DOHH2 (cell line): Measurements from ENCODE around the gene GLI3.

Experiments
- H3F3A ChIP-seq: fragments of 200-600 bp; sonication (generic), shearing (Covaris generic); 2 replicates; pipeline ENCODE4 v1.6.0; 2016; ENCODE audit warnings: antibody characterized with exemption, mild to moderate bottlenecking; ENCODE audit not compliant: control insufficient read depth, insufficient read depth
- H3K27ac ChIP-seq: fragments of 200-600 bp; sonication (generic); 2 replicates; pipeline ENCODE4 v1.5.1; 2014; ENCODE audit warnings: low read depth, mild to moderate bottlenecking, low read length, moderate library complexity
- H3K27me3 ChIP-seq: fragments of 200-600 bp; sonication (generic); 2 replicates; pipeline ENCODE4 v1.6.1; 2014; ENCODE audit warnings: mild to moderate bottlenecking, low read length, mixed read lengths; ENCODE audit not compliant: control insufficient read depth
- H3K36me3 ChIP-seq: fragments of 200-600 bp; sonication (generic); 2 replicates; pipeline ENCODE4 v1.6.1; 2014; ENCODE audit warnings: mild to moderate bottlenecking, low read length, moderate library complexity, mixed read lengths; ENCODE audit not compliant: control insufficient read depth
- H3K4me1 ChIP-seq: fragments of 200-600 bp; sonication (generic); 2 replicates; pipeline ENCODE4 v1.6.1; 2014; ENCODE audit warnings: mild to moderate bottlenecking, low read length, mixed read lengths; ENCODE audit not compliant: control insufficient read depth
- H3K4me2 ChIP-seq: fragments of 200-600 bp; sonication (generic); 2 replicates; pipeline ENCODE4 v1.6.0; 2014; ENCODE audit warnings: mild to moderate bottlenecking, low read length, moderate library complexity
- H3K4me3 ChIP-seq: fragments of 200-600 bp; sonication (generic); 2 replicates; pipeline ENCODE4 v1.5.1; 2014; ENCODE audit warnings: mild to moderate bottlenecking, low read length, mixed read lengths
- H3K79me2 ChIP-seq: fragments of 200-600 bp; sonication (generic); 2 replicates; pipeline ENCODE4 v1.6.1; 2014; ENCODE audit warnings: mild to moderate bottlenecking, low read length, mixed read lengths; ENCODE audit not compliant: control insufficient read depth
- H3K9me2 ChIP-seq: fragments of 200-600 bp; sonication (generic); replicated peaks from 2 replicates; pipeline ENCODE4 v1.6.1; 2014; ENCODE audit warnings: mild to moderate bottlenecking, low read length, mixed read lengths; ENCODE audit not compliant: control insufficient read depth
- H3K9me3 ChIP-seq: fragments of 200-600 bp; sonication (generic); 2 replicates; pipeline ENCODE4 v1.6.1; 2014; ENCODE audit warnings: antibody characterized with exemption, low read length, mixed read lengths; ENCODE audit not compliant: control insufficient read depth, insufficient read depth
- H4K20me1 ChIP-seq: fragments of 200-600 bp; sonication (generic); 2 replicates; pipeline ENCODE4 v1.6.0; 2014; ENCODE audit warnings: low read depth, mild to moderate bottlenecking, antibody characterized with exemption, low read length, moderate library complexity; ENCODE audit not compliant: control insufficient read depth, insufficient read depth
- EZH2phosphoT487 ChIP-seq: fragments of 200-600 bp; sonication (generic); IDR thresholded peaks from 2 replicates; pipeline ENCODE4 v1.6.1; 2017; ENCODE audit warnings: borderline replicate concordance, mild to moderate bottlenecking, antibody characterized with exemption, low read length, moderate library complexity, mixed read lengths
- TF ChIP-seq, protein P1 (sequence below): fragments of 200-600 bp; sonication (generic); IDR thresholded peaks from one replicate; pipeline ENCODE4 v1.5.1; 2014; ENCODE audit warnings: antibody characterized with exemption, mild to moderate bottlenecking, low read depth, low read length; ENCODE audit not compliant: poor library complexity, severe bottlenecking

Gene GLI3

GRCh38 chr7:42097752-42098151, 139.3 kb downstream of the GLI3 start:
- H3K4me3 ChIP-seq, result no peak overlapping the region
- H3K27me3 ChIP-seq, result no peaks in the 10 kb centered on the region
- no peak for TF ChIP-seq EZH2phosphoT487
- TF ChIP-seq, protein P1, sequence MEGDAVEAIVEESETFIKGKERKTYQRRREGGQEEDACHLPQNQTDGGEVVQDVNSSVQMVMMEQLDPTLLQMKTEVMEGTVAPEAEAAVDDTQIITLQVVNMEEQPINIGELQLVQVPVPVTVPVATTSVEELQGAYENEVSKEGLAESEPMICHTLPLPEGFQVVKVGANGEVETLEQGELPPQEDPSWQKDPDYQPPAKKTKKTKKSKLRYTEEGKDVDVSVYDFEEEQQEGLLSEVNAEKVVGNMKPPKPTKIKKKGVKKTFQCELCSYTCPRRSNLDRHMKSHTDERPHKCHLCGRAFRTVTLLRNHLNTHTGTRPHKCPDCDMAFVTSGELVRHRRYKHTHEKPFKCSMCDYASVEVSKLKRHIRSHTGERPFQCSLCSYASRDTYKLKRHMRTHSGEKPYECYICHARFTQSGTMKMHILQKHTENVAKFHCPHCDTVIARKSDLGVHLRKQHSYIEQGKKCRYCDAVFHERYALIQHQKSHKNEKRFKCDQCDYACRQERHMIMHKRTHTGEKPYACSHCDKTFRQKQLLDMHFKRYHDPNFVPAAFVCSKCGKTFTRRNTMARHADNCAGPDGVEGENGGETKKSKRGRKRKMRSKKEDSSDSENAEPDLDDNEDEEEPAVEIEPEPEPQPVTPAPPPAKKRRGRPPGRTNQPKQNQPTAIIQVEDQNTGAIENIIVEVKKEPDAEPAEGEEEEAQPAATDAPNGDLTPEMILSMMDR, result no peak
- no peak overlapping the region for H3K4me2 ChIP-seq
- no peaks in the 10 kb centered on the region for H4K20me1 ChIP-seq
- no peak overlapping the region for H3K27ac ChIP-seq
- H3K36me3 ChIP-seq, result no peaks in the 10 kb centered on the region
- H3K4me1 ChIP-seq, result no peaks in the 10 kb centered on the region
- H3K79me2 ChIP-seq, result no peaks in the 10 kb centered on the region
- H3K9me2 ChIP-seq, result no peaks in the 10 kb centered on the region
- no peaks in the 10 kb centered on the region; the same call in 1 of the 2 replicates for H3K9me3 ChIP-seq
- no peaks in the 10 kb centered on the region for H3F3A ChIP-seq

DNA sequence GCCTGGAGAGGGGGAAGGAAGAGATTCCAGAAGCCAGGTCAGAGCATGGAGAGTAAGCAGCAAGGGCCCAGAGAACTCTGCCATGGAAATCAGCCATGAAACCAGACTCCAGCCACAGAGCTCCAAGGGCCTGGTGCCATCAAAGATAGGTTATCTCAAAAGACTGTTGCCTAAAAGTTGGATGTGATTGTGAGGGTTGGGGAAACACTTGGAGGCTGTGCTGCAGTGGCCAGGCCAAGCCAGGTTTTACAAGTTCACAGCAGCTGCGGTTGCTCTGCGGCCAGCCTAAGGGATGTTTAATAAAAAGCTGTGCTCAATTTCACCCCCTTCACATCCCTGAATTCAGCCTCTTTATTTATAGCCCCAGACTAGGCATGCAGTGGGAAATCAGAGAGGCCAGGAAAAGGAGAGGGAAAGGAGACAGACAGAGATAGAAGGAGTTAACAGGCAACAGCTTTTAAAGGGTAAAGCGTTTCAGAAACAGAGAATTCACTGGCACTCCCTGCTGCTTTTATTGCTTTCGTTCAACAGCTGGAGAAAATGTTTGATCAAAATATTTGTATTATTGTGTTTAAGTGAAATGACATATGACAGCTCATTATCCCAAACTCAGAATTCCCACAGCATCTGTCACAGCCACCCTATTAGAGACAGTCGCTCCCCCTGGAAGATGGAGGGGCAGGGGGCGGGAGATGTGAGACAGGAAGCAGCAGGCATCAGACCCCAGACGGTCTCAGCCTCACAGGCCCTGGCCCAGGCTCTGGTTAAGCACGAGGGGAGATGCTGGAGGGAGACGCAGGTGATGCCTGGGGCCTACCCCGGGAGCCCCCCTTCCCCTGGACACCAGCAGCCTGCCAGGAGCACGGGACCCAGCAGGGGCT, 140.1 kb downstream of the GLI3 start:
- H3K4me1 ChIP-seq, result no peaks in the 10 kb centered on the region
- H3K36me3 ChIP-seq, result no peaks in the 10 kb centered on the region
- H3K4me2 ChIP-seq, result no peak overlapping the region
- no peak for TF ChIP-seq EZH2phosphoT487
- TF ChIP-seq, protein P1, result no peak
- H3K9me3 ChIP-seq, result no peaks in the 10 kb centered on the region; the same call in 1 of the 2 replicates
- no peaks in the 10 kb centered on the region for H3K27me3 ChIP-seq
- no peaks in the 10 kb centered on the region for H4K20me1 ChIP-seq
- no peaks in the 10 kb centered on the region for H3K79me2 ChIP-seq
- no peak overlapping the region for H3K27ac ChIP-seq
- no peak overlapping the region for H3K4me3 ChIP-seq
- H3F3A ChIP-seq, result no peaks in the 10 kb centered on the region
- no peaks in the 10 kb centered on the region for H3K9me2 ChIP-seq

GRCh38 chr7:42096268-42096667, 140.7 kb downstream of the GLI3 start:
- H3K9me2 ChIP-seq, result no peaks in the 10 kb centered on the region
- H3K27ac ChIP-seq, result no peak overlapping the region
- no peaks in the 10 kb centered on the region for H3K79me2 ChIP-seq
- no peaks in the 10 kb centered on the region; the same call in 1 of the 2 replicates for H3K9me3 ChIP-seq
- TF ChIP-seq EZH2phosphoT487, result no peak
- TF ChIP-seq, protein P1, result no peak
- no peaks in the 10 kb centered on the region for H3K4me1 ChIP-seq
- H3K4me2 ChIP-seq, result no peak overlapping the region
- H3F3A ChIP-seq, result no peaks in the 10 kb centered on the region
- H4K20me1 ChIP-seq, result no peaks in the 10 kb centered on the region
- H3K4me3 ChIP-seq, result no peak overlapping the region
- H3K27me3 ChIP-seq, result no peaks in the 10 kb centered on the region
- no peaks in the 10 kb centered on the region for H3K36me3 ChIP-seq
